HuH-7 (cell line): ENCODE results near the gene TM7SF2.
A peak's percentile ranks its signal among the peaks of the same experiment; 100 is the strongest.

ENCODE experiments used
- DNase-seq: peaks from one replicate; pipeline ENCODE4 v3.0.0; 2011; ENCODE audit warnings: low spot score

Gene TM7SF2

GRCh38 chr11:65090628-65091027 is 21.0 kb upstream of the TM7SF2 start:
- no peak for DNase-seq

- no peak for DNase-seq
These were observed 16.2 kb upstream of the TM7SF2 start for GRCh38 chr11:65095427-65095826.

DNA sequence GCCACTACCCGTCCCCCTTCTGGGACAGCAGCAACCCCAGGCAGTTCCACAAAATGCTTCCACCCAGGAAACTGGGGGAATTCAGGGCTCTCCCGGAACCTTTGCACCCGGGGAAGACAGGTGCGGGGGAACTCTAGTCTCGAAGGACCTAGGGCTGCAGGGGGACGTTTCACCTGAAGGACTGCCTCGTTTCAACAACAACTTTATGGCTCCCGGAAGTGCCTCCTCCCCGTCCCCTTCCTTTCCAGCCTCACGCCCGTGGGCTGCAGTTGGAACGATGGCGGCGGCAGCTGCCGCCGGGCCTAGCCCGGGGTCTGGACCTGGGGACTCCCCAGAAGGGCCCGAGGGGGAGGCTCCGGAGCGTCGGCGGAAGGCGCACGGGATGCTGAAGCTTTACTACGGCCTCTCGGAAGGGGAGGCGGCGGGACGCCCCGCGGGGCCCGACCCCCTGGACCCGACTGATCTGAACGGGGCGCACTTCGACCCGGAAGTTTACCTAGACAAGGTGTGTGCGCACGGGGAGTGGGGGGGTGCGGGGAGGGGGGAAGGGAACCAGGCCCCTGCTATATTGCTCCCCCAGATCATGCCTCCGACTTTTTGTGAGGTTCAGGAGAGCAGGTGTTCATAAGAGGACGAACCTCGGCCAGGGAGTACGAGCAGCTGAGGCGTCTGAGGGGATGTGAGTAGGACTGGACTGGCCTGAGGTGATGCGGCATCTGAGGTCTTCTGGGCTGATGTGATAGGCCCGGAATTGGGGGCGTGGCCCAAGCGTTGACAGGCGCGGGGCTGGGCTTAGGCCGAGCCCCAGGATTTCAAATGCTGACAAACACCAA is 15.5 kb upstream of the TM7SF2 start, which contains the start of gene VPS51:
Gene VPS51 (plus strand): TSS at position 241 of the 833 bp plus-strand sequence. CDS start 37 bp downstream, at position 278.
- DNase-seq = peak; percentile 92

GRCh38 chr11:65096926-65097325 is 14.7 kb upstream of the TM7SF2 start:
- no peak for DNase-seq

GRCh38 chr11:65100674-65101350 is 10.9 kb upstream of the TM7SF2 start:
- no peak for DNase-seq

GRCh38 chr11:65102142-65103095 is 9.3 kb upstream of the TM7SF2 start:
- no peak for DNase-seq

GRCh38 chr11:65103476-65103875 is 8.2 kb upstream of the TM7SF2 start:
- no peak for DNase-seq

DNA sequence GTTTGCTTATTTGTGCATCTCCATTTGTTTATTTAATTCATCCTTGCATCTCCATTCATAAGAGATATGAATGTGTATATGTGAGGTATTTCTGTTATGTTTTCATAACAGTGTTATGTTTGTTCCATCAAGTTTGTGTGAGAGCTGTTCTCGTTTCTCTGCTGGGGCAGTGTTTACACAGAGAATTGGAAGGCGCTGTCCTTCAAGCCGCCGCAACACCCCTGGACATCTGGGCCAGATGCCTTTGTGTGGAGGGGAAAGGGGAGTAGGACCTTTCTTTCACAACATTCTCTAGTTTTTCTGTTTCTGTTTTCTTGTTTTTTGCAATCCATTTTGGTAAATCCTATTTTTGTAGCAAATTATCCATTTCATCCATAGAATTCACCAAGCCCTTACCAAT is 7.0 kb upstream of the TM7SF2 start:
- DNase-seq = no peak

GRCh38 chr11:65107078-65107477 is 4.6 kb upstream of the TM7SF2 start:
- DNase-seq = no peak

- no peak for DNase-seq
These were observed 3.8 kb upstream of the TM7SF2 start for GRCh38 chr11:65107751-65108468.

GRCh38 chr11:65108469-65109123 is 3.1 kb upstream of the TM7SF2 start:
- DNase-seq = no peak

DNA sequence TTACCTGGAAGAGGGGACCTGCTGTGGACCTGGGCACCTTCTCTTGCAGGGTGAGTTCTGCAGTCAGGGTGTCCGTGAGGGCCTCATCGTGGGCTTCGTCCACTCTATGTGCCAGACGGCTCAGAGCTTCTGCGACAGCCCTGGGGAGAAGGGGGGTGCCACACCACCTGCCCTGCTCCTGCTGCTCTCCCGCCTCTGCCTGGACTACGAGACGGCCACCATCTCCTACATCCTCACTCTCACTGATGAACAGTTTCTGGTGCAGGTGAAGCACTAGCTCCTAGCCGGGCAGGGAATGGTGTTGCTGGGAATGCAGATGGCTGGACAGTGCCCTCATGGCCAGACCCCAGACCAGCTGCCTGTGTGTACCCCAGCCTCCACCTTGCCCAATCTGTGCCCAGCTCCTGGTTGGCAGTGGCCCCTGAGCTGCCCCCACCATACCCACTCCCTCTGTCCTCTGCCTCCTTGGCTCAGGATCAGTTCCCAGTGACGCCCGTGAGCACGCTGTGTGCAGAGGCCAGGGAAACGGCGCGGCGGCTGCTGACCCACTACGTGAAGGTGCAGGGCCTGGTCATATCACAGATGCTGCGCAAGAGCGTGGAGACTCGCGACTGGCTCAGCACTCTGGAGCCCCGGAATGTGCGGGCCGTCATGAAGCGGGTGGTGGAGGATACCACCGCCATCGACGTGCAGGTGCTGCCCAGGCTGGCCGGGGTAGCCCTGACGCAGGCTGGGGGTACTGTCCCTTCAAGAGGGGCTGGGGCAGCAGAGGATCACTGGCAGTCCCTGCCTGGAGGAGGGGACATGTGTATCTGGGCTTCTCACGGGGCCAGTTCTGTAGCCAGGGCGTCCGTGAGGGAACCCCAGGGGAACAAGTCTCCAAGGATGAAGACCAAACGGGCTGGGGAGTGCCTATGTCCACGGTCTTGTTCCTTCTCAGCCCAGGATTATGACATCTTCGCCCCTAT is 2.2 kb upstream of the TM7SF2 start:
- DNase-seq = no peak

GRCh38 chr11:65110354-65110861 is 1.3 kb upstream of the TM7SF2 start:
- peak; percentile 88 for DNase-seq

- DNase-seq = no peak
These were observed 421 bp upstream of the TM7SF2 start for GRCh38 chr11:65111159-65111743.

DNA sequence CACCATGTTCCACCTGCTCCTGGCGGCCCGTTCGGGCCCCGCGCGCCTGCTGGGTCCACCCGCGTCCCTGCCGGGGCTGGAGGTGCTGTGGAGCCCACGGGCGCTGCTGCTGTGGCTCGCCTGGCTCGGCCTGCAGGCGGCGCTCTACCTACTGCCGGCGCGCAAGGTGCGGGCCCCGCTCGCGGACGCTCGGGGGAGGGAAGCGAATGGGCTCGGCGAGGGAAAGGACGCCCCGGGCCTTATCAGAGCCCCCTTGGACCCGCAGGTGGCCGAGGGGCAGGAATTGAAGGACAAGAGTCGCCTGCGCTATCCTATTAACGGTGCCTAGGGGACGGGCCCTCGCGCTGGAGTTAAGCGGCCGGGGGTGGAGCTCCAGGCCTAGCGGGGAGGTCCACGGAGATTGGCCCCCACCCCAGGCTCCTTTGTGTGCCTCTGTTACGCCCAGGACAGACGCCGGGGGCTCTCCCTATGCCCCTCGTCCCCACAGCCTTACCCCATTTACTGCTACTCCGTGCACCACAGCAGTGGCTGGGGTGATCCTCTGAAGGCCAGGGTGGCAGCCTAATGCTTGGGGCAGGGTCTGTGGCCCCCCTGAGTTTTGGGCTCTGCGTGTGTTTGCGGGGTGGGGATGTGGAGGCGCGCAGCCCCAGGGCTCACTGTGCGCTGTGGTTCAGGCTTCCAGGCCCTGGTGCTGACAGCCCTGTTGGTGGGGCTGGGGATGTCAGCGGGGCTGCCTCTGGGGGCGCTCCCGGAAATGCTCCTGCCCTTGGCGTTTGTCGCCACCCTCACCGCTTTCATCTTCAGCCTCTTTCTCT is 1.1 kb downstream of the TM7SF2 start:
- peak; percentile 73 for DNase-seq

GRCh38 chr11:65113361-65113756 is 1.7 kb downstream of the TM7SF2 start:
- DNase-seq = peak; percentile 36

GRCh38 chr11:65113839-65114238 is 2.2 kb downstream of the TM7SF2 start:
- DNase-seq = no peak

GRCh38 chr11:65114538-65115171 is 3.0 kb downstream of the TM7SF2 start:
- no peak for DNase-seq
